BJ (cell line): ENCODE data around the gene NDUFB3. TPM values are rescaled to one million over a fixed set of nuclear protein-coding genes. Genes with fewer than 3 reads are reported as not detected.

Experiments
- CTCF ChIA-PET: fragments of 350-600 bp; formaldehyde crosslinking; extraction: SDS; loops from one replicate; lab custom pipeline; 2021; ENCODE audit warnings: antibody characterized with exemption, inconsistent platforms; lab: Yijun Ruan, JAX
- POLR2A ChIA-PET: fragments of 300-600 bp; sonication (Branson Sonifier 250); formaldehyde crosslinking; extraction: SDS; loops from one replicate; lab custom pipeline; 2021; ENCODE audit warnings: antibody characterized with exemption; lab: Charles Lee
- DNase-seq: peaks from one replicate; pipeline ENCODE4 v3.0.0-alpha.2; 2011; ENCODE audit warnings: low read depth
- H3K27me3 ChIP-seq: 2 replicates; pipeline ENCODE4 v1.6.0; 2011; ENCODE audit warnings: low read length; ENCODE audit not compliant: control insufficient read depth, insufficient read depth
- H3K36me3 ChIP-seq: 2 replicates; pipeline ENCODE4 v1.5.1; 2011; ENCODE audit warnings: low read length; ENCODE audit not compliant: control insufficient read depth, insufficient read depth
- H3K4me3 ChIP-seq: 2 replicates; pipeline ENCODE4 v1.5.1; 2011; ENCODE audit warnings: low read depth, mild to moderate bottlenecking, control low read depth, low read length
- CTCF ChIP-seq: IDR thresholded peaks from 2 replicates; pipeline ENCODE4 v1.5.1; 2011; ENCODE audit warnings: low read depth, mild to moderate bottlenecking, control low read depth, inconsistent platforms, low read length, moderate library complexity; ENCODE audit not compliant: insufficient read depth
- polyA plus RNA-seq: library from polyadenylated mRNA; depleted of rRNA; stranded (reverse); fragments of >200 nt; gene quantifications from 2 replicates; pipeline ENCODE4 v1.2.3, GENCODE V29; 2011

Gene NDUFB3
- polyA plus RNA-seq, 1 experiment: 25.2 TPM

- Histone ChIP-seq H3K27me3 (no peaks in the 10 kb centered on the region), H3K36me3 (no peaks in the 10 kb centered on the region), H3K4me3 (no peak overlapping the region)
- DNase-seq: no peak
- ChIA-PET CTCF (interaction anchor here (1.2 to 1.5 kb wide), 2 partner anchors 49 to 205 kb away, joined by 3 read pairs; no protein-coding TSS in a partner anchor), POLR2A (no interaction called here)
- no peak for TF ChIP-seq CTCF
These were observed 36.5 kb downstream of the NDUFB3 start for GRCh38 chr2:201108341-201108740.

DNA sequence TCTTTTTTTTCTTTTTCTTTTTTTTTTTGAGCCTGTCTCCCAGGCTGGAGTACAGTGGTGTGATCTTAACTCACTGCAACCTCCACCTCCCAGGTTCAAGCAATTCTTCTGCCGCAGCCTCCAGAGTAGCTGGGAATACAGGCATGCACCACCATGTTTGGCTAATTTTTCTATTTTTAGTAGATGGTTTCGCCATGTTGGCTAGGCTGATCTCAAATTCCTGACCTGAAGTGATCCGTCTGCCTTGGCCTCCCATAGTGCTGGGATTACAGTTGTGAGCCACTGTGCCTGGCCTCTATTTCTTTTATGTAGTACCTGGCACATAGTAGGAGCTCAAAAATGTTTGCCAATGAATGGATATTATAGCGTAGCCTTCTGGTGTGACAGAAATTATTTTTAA, 37.4 kb downstream of the NDUFB3 start:
- no peaks in the 10 kb centered on the region for H3K36me3 ChIP-seq
- POLR2A ChIA-PET: no interaction called here
- no peak overlapping the region for H3K4me3 ChIP-seq
- CTCF ChIA-PET: no interaction called here
- no peak for TF ChIP-seq CTCF
- H3K27me3 ChIP-seq: no peaks in the 10 kb centered on the region
- no peak for DNase-seq

DNA sequence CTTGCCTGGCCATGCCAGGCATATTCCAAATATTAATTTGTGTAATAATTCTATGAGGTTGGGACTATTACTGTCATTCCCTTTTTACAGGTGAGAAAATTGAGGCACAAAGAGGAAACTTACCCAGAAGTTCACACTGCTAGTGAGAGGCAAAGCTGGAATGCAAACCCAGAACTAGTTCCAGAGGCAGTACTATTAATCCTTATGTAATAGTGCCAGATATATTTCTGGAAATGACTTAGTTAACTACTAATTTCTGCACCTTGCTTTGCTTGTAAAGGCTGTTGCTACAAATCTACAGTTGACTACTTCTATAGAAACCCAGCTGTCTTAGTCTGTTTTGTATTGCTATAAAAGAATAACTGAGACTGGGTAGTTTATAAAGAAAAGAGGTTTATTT, 38.8 kb downstream of the NDUFB3 start:
- POLR2A ChIA-PET: no interaction called here
- H3K4me3 ChIP-seq: no peak overlapping the region
- no peak for TF ChIP-seq CTCF
- no peaks in the 10 kb centered on the region for H3K27me3 ChIP-seq
- CTCF ChIA-PET: interaction anchor here (1.2 kb wide), 1 partner anchor 9 kb away, joined by 3 read pairs; no protein-coding TSS in a partner anchor
- H3K36me3 ChIP-seq: no peaks in the 10 kb centered on the region
- no peak for DNase-seq

DNA sequence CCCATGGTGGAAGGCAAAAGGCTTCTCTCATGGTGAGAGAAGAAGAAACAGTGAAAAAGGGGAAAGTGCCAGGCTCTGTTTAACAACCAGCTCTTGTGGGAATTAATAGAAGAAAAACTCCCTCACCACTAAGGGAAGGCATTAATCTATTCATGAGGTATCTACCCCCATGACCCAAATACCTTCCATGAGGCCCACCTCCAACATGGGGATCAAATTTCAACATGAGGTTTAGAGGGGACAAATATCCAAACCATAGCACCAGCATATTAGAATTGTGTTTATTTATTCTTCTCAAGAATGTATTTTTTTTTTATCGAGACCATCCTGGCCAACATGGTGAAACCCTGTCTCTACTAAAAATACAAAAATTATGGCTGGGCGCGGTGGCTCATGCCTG, 39.3 kb downstream of the NDUFB3 start:
- CTCF ChIA-PET: no interaction called here

GRCh38 chr2:201114350-201114749, 42.5 kb downstream of the NDUFB3 start:
- CTCF ChIA-PET: interaction anchor here (0.7 to 0.8 kb wide), 2 partner anchors 44 to 48 kb away, joined by 3 to 4 read pairs; no protein-coding TSS in a partner anchor
- TF ChIP-seq CTCF: no peak
- H3K4me3 ChIP-seq: no peak overlapping the region
- POLR2A ChIA-PET: interaction anchor here (0.6 kb wide), 1 partner anchor 34 kb away, joined by 3 read pairs; no protein-coding TSS in a partner anchor
- H3K27me3 ChIP-seq: no peaks in the 10 kb centered on the region
- DNase-seq: no peak
- no peaks in the 10 kb centered on the region for H3K36me3 ChIP-seq

More for the DNA sequence above, 39.3 kb downstream of the NDUFB3 start:
- no peak for DNase-seq
- TF ChIP-seq CTCF: no peak
- H3K36me3 ChIP-seq: no peaks in the 10 kb centered on the region
- no peak overlapping the region for H3K4me3 ChIP-seq
- no peaks in the 10 kb centered on the region for H3K27me3 ChIP-seq
- POLR2A ChIA-PET: no interaction called here
